MM.1S (cell line): ENCODE measurements around the gene MAU2.

Source experiments
- CTCF ChIP-seq: fragments of 300-600 bp; sonication (generic); IDR thresholded peaks from 2 replicates; pipeline ENCODE4 v1.5.1; 2016; ENCODE audit warnings: antibody characterized with exemption, low read length, mixed read lengths
- EZH2phosphoT487 ChIP-seq: fragments of 300-600 bp; sonication (generic); IDR thresholded peaks from 2 replicates; pipeline ENCODE4 v1.6.1; 2018; ENCODE audit warnings: antibody characterized with exemption, low read length

DNA sequence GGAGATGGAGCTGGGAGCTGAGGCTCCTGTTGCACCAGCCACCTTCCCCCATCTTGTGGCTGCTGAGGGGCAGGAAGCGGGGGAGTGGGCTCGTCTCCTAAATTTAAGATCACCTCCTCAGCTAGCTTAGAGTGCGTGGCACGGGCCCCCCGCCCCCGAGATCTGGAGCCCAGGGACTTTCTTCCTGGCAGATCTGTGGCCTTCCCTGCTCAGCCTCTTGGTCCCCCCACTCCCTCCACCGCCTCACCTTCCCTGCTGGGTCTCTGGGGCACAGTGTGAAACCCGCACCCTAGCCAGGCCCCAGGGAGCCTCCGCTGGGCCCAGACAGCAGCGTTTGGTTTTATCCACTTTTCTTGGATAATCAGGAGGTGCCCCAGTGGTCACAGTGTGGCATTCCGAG lies 35.9 kb downstream of the MAU2 start:
- no peak for TF ChIP-seq EZH2phosphoT487
- no peak for TF ChIP-seq CTCF
